HG03469 (cell line): Measurements from ENCODE around the gene ELAVL3.
"Not testable (repeated sequence)": the region's sequence is repeated elsewhere in the genome, so short reads cannot be mapped to it uniquely, and the experiment has no call there.

Source experiments
- ATAC-seq: cut with Tn5 transposase; IDR thresholded peaks from one replicate; pipeline ENCODE4 v1.9.1; 2021; ENCODE audit warnings: mild to moderate bottlenecking, moderate library complexity, moderate number of reproducible peaks; ENCODE audit not compliant: unreplicated experiment

The ELAVL3 gene

GRCh38 chr19:11414544-11414943 lies 66.3 kb downstream of the ELAVL3 start:
- ATAC-seq = no peak

GRCh38 chr19:11410682-11411081 lies 70.2 kb downstream of the ELAVL3 start:
- ATAC-seq = no peak

- no peak for ATAC-seq
These were observed 72.3 kb downstream of the ELAVL3 start for GRCh38 chr19:11408591-11408990.

GRCh38 chr19:11406703-11407236 lies 74.1 kb downstream of the ELAVL3 start:
- ATAC-seq = not testable (repeated sequence)

GRCh38 chr19:11405846-11406643 lies 74.8 kb downstream of the ELAVL3 start:
- no peak for ATAC-seq

GRCh38 chr19:11404588-11405222 lies 76.1 kb downstream of the ELAVL3 start:
- ATAC-seq = no peak

GRCh38 chr19:11401808-11402543 lies 78.9 kb downstream of the ELAVL3 start:
- no peak for ATAC-seq
